Stomach smooth muscle (tissue), 2 donors: ENCODE measurements around the gene GFRA4.
"Not testable (repeated sequence)": the region's sequence is repeated elsewhere in the genome, so short reads cannot be mapped to it uniquely, and the experiment has no call there.

Source experiments
- H3K27ac ChIP-seq: one replicate; pipeline ENCODE4 v1.7.0; 2013; ENCODE audit warnings: mild to moderate bottlenecking, low read length, inconsistent platforms
- H3K27me3 ChIP-seq, 2 donors: one replicate each; pipeline ENCODE4 v1.7.0; 2013; ENCODE audit warnings: low read length in 2 of 2; ENCODE audit not compliant: insufficient read depth in 2 of 2, control insufficient read depth in 1 of 2
- H3K36me3 ChIP-seq, 2 donors: one replicate each; pipeline ENCODE4 v1.7.0; 2013; ENCODE audit warnings: low read length in 2 of 2; ENCODE audit not compliant: control insufficient read depth in 2 of 2, insufficient read depth in 2 of 2
- H3K4me1 ChIP-seq: one replicate; pipeline ENCODE4 v1.7.0; 2013; ENCODE audit warnings: low read length; ENCODE audit not compliant: control insufficient read depth, insufficient read depth
- H3K4me3 ChIP-seq, 2 donors: one replicate each; pipeline ENCODE4 v1.7.0; 2013; ENCODE audit warnings: low read length in 2 of 2
- H3K9ac ChIP-seq, 2 donors: one replicate each; pipeline ENCODE4 v1.7.0; 2013; ENCODE audit warnings: low read length in 2 of 2, mild to moderate bottlenecking in 1 of 2
- H3K9me3 ChIP-seq, 2 donors: one replicate each; pipeline ENCODE4 v1.7.0; 2013; ENCODE audit warnings: low read length in 2 of 2; ENCODE audit not compliant: control insufficient read depth in 2 of 2
- donor health status: healthy.
- donor health status: Pancreatic carcinoma.

Gene GFRA4

DNA sequence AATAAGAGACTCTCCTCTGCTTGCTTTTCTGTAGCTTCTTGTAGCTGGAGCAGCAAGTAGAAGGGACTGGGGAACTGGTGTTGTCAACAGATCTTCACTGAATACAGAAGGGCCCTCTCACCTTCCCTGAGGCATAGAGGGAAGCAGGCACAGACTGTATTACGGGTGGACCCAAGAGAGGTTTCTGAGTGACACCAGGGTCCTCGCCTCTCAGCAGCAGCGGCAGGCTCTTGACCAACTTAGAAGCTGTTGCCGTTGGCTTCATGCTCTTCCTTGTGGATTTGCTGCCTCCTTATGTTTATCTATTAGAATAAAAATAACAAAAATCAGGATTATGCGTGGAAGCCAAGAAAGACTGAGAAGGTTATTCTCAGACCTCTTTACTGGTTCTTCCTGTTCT lies 31.7 kb downstream of the GFRA4 start:
- Histone ChIP-seq H3K36me3 (peaks cover 0 to 17% of the 10 kb centered on the region in 2 donors), H3K27ac (no peak overlapping the region), H3K9me3 (no peaks in the 10 kb centered on the region), H3K4me3 (no peak overlapping the region), H3K27me3 (no peaks in the 10 kb centered on the region), H3K4me1 (no peaks in the 10 kb centered on the region), H3K9ac (no peak overlapping the region)

DNA sequence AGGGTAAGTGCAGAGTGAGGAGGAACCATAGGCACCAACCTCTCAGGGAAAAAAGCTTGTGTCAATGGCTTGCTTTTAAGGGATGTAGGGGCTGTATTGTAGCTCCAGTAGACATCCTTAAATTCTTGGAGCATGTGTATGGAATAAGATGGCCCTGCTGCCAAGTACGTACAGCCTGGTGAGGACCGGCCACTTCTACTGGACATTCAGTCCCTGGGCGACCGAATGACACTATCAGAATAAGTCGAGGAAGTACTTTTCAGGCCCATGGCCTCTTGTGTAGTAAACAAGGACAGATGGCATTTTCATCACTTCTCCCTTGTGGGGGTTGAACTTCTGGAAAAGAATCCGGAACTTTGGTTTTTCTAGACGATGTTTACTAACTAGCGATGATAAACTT lies 32.8 kb downstream of the GFRA4 start:
- Histone ChIP-seq H3K36me3 (peaks cover 0 to 17% of the 10 kb centered on the region in 2 donors), H3K4me3 (no peak overlapping the region), H3K4me1 (no peaks in the 10 kb centered on the region), H3K9ac (no peak overlapping the region), H3K9me3 (no peaks in the 10 kb centered on the region), H3K27me3 (no peaks in the 10 kb centered on the region), H3K27ac (no peak overlapping the region)

DNA sequence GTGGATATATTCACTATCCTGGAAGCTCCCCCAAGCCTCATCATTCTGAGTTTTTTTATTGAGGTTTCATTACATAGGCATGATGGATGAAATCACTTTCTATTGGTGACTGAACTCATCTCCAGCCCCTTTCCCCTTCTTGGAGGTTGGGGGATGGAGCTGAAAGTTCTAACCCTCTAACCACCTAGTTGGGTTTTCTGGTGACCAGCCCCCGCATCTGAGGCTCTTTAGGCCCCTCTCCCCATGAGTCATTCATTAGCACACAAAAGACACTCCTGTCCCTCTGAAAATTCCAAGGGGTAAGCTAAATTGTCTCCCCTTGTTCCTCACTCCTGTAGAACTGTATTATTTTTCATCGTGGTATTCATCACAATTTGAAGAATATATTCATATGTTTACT lies 33.3 kb downstream of the GFRA4 start:
- peaks cover 3 to 17% of the 10 kb centered on the region in 2 donors for H3K36me3 ChIP-seq
- no peak overlapping the region for H3K27ac ChIP-seq
- no peak overlapping the region for H3K4me3 ChIP-seq
- no peak overlapping the region for H3K9ac ChIP-seq
- H3K27me3 ChIP-seq, result no peaks in the 10 kb centered on the region
- no peaks in the 10 kb centered on the region for H3K9me3 ChIP-seq
- no peaks in the 10 kb centered on the region for H3K4me1 ChIP-seq

DNA sequence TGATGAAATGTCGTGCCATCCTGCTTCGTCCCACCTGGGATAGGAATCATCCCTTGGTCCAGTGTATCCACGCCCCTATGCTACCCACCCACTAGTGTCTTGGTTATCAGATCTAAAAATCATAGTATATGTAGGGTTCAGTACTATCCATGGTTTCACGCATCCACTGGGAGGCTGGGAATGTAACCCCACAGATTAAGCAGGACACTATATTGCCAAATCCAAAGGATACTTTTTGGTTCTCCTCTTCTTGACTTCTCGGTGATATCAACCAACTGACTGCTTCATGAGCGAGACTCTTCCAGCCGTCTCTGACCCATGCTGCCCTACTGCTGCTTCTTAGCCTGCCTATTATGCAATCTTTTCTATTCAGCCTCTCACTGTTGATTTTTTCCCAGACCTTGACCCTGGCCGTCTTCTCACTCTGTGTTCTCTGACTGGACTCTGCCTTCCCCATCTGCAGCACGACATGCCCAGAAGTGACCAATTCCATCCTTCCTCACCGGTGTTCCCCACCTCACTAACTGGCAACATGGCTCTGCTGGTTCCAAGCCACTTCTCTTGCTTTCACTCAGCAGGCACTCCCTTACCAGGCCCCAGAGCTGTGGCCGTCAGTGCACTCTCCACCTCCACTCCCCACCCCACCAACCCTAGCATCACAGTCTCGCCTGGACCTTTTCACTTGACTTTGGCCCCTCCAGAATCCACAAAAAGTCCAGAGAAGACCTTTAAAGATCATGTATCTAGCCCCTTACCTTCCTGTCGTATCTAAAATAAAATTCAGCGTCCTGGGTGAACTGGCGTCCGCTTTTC lies 34.5 kb downstream of the GFRA4 start:
- Histone ChIP-seq H3K27ac (no peak overlapping the region), H3K9ac (no peak overlapping the region), H3K4me1 (no peaks in the 10 kb centered on the region), H3K36me3 (peaks cover 3 to 17% of the 10 kb centered on the region in 2 donors), H3K9me3 (no peaks in the 10 kb centered on the region), H3K4me3 (no peak overlapping the region), H3K27me3 (no peaks in the 10 kb centered on the region)

DNA sequence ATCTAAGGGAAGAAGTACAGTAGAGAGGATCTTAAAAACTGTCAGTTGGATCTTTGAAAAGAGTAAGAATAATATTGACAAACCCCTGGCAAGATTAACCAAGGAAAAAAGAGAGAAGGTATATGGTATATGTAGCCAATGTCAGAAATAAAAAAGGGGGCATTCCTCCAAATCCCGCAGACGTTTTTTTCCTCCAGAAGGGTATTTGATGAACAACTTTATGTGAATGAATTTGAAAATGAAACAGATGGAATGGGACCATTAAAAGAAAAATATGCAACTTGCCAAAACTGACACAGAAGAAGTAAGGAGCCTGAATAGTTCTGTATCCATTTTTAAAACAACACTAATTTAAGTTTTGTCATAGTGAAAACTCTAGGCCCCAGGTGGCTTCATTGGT lies 35.7 kb downstream of the GFRA4 start:
- no peak overlapping the region for H3K27ac ChIP-seq
- peaks cover 3 to 16% of the 10 kb centered on the region in 2 donors for H3K36me3 ChIP-seq
- no peaks in the 10 kb centered on the region for H3K9me3 ChIP-seq
- H3K9ac ChIP-seq, result no peak overlapping the region
- no peaks in the 10 kb centered on the region for H3K4me1 ChIP-seq
- H3K27me3 ChIP-seq, result no peaks in the 10 kb centered on the region
- H3K4me3 ChIP-seq, result no peak overlapping the region

DNA sequence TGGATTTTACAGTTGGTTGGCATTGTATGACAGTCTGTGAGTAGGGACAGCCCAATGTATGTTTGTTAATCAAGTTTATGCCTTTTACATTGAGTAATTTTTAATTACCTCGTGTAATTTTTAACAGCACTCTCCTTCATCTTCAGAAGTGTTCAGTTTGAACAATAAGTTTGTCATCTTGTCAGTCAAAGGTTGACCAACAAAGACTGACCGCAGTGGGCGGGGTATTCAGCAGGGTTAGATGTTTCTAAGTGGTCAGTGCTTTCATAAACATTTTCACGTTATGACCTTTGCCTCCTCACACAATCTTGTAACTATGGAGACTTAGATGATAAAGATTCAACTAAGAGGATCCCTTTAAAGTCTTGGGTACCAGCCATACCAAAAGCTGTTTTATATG lies 40.8 kb downstream of the GFRA4 start:
- Histone ChIP-seq H3K4me3 (no peak overlapping the region), H3K36me3 (peaks cover 3 to 4% of the 10 kb centered on the region in 2 donors), H3K9me3 (no peaks in the 10 kb centered on the region), H3K27ac (no peak overlapping the region), H3K4me1 (no peaks in the 10 kb centered on the region), H3K27me3 (no peaks in the 10 kb centered on the region), H3K9ac (no peak overlapping the region)

DNA sequence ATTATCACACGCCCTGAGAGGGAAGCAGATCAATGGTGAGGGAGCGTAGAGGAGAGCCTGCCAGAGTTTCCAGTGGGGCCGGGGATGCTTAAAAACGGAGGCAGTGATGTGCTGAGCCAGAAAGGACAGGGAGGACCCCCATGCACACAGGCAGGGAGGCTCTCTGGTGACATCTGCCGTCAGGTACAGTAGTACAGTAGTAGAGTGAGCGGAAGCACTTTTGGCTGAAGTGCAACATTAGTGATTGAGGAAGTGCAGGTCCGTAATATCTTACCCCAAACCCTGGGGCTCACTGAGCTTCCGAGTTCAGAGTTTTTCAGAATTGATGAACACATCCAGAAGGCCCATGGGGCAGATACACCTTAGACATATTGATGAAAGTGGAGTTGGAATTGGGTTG lies 42.1 kb downstream of the GFRA4 start:
- Histone ChIP-seq H3K27me3 (no peaks in the 10 kb centered on the region), H3K9ac (no peak overlapping the region), H3K4me1 (no peaks in the 10 kb centered on the region), H3K27ac (no peak overlapping the region), H3K9me3 (no peaks in the 10 kb centered on the region), H3K36me3 (peaks cover 3 to 4% of the 10 kb centered on the region in 2 donors), H3K4me3 (no peak overlapping the region)

DNA sequence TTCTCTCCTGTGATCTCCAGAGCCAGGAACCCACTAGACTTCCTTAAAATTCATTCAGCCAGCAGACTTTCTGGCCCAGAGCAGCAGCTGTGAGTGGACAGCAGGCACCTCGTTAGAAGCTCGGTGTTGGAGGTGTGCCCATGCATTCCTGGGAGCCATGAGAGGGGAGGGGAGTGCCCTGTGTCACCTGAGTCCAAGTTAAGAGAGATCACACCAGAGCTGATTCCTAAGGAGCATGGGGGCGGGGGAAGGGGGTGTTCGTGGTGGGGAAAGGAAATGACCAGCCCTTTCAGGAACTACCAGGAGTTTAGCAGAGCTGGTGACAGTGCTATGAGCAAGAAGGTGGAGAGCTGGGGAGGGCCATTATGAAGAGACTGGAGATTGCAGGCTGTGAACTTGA lies 46.9 kb downstream of the GFRA4 start:
- H3K9me3 ChIP-seq, result no peaks in the 10 kb centered on the region
- H3K36me3 ChIP-seq, result peaks cover 0 to 4% of the 10 kb centered on the region in 2 donors
- no peak overlapping the region for H3K4me3 ChIP-seq
- no peak overlapping the region for H3K27ac ChIP-seq
- no peaks in the 10 kb centered on the region for H3K4me1 ChIP-seq
- no peaks in the 10 kb centered on the region for H3K27me3 ChIP-seq
- no peak overlapping the region for H3K9ac ChIP-seq

DNA sequence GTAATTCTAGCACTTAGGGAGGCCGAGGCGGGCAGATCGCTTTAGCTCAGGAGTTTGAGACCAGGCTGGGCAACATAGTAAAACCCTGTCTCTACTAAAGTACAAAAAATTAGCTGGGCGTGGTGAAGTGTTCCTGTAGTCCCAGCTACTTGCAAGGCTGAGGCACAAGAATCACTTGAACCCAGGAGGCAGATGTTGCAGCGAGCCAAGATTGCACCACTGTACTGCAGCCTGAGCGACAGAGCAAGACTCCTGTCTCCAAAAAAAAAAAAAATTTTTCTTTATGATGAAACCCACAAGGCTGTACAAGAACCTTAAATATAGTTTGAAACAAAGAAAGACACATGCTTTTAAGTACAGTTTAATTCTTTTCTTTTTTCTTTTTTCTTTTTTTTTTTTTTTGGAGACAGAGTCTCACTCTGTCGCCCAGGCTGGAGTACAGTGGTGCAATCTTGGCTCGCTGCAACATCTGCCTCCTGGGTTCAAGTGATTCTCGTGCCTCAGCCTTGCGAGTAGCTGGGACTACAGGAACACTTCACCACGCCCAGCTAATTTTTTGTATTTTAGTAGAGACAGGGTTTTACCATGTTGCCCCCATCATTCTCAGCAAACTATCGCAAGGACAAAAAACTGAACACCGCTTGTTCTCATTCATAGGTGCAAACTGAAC lies 47.9 kb downstream of the GFRA4 start:
- not testable (repeated sequence) for H3K36me3 ChIP-seq, H3K4me1 ChIP-seq, H3K9me3 ChIP-seq, H3K4me3 ChIP-seq, H3K27me3 ChIP-seq, H3K27ac ChIP-seq, H3K9ac ChIP-seq

DNA sequence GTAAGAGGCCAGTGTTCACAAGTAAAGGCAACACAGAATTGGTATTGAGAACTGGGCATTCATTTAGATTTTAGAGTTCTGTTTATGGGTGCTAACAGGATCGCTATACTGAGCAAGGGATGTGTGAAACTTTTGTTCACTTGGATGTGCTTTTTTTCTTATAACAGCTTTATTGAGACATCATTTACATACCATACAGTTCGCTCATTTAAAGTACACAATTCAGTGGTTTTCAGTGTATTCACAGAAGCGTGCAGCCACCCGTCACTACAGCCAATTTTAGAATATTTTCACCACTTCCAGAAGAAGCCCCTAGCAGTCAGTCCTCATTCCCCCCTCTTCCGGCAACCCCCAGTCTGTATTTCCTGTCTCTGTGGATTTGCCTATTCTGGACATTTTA lies 48.7 kb downstream of the GFRA4 start:
- H3K27ac ChIP-seq, result no peak overlapping the region
- H3K27me3 ChIP-seq, result no peaks in the 10 kb centered on the region
- H3K36me3 ChIP-seq, result peaks cover 0 to 4% of the 10 kb centered on the region in 2 donors
- no peak overlapping the region for H3K9ac ChIP-seq
- no peaks in the 10 kb centered on the region for H3K4me1 ChIP-seq
- peak overlapping the region in 1 of 2 donors; percentile 49 for H3K4me3 ChIP-seq
- H3K9me3 ChIP-seq, result no peaks in the 10 kb centered on the region
